Measurements from ENCODE around the gene PAX4.

The PAX4 gene

DNA sequence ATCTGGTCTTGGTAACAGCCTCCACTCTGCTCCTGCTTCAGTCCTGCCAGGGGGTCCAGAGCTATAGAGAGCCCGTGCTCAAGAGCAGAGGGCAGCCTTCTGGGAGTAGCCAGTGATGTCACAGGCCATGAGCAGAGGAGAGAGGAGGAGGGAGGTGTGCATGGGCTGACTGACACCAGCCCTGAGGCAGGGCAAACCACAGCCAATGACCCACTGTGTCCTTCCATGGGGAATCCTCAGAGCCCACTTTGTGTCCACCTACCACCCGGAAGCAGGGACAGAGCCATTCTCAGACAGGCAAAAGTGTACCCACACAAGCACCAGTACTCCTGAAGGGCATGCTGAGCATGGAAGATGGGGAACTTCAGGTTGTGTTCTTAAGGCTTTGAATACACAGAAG lies at the start of gene PAX4:
TSS of gene PAX4 (minus strand) at position 101 of the 400 bp plus-strand sequence. CDS start 2,214 bp downstream, outside the sequence.
- no peak within 1 kb of the TSS for H3K4me3 ChIP-seq (replicated peaks; ENCODE audit: low read depth, low read length)
- TF ChIP-seq, protein P1, sequence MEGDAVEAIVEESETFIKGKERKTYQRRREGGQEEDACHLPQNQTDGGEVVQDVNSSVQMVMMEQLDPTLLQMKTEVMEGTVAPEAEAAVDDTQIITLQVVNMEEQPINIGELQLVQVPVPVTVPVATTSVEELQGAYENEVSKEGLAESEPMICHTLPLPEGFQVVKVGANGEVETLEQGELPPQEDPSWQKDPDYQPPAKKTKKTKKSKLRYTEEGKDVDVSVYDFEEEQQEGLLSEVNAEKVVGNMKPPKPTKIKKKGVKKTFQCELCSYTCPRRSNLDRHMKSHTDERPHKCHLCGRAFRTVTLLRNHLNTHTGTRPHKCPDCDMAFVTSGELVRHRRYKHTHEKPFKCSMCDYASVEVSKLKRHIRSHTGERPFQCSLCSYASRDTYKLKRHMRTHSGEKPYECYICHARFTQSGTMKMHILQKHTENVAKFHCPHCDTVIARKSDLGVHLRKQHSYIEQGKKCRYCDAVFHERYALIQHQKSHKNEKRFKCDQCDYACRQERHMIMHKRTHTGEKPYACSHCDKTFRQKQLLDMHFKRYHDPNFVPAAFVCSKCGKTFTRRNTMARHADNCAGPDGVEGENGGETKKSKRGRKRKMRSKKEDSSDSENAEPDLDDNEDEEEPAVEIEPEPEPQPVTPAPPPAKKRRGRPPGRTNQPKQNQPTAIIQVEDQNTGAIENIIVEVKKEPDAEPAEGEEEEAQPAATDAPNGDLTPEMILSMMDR (IDR thresholded peaks at IDR 0.05; ENCODE audit: low read depth, low read length, missing control alignments) = no peak

DNA sequence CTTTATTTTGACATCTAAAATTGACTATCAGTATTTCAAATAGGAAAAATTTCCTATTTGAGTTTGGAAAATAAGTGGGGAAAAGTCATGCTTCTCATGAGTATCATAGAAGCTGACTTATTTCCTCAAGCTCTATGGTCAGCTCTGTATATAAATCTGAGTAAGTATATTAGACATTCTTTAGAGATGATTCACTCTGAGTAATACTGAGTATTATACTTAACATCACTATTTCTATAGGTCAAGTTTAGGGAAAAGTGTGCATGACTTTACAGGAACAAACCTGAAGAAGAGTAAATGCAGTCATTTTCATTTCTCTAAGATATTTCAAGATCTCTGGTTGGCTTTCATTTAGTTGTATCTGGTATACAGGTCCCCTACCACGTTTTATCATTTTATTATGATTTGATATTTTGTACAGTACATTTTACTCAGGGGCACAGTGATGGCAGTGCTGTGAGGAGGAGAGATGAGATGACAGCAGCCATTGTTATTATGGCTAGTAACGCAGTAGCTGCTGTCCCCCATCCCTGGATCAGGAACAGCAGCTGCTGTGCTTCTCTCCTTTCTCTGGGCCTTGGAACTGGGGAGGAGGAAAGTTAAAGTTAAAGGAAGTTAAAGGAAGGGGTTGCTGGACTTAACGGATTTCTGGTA lies 49.2 kb upstream of the PAX4 start:
- no peak overlapping the region for H3K4me3 ChIP-seq (replicated peaks; ENCODE audit: low read depth, low read length)
- peak; percentile 27 for DNase-seq (ENCODE audit: extremely low read depth, low read depth)
- TF ChIP-seq, protein P1 (IDR thresholded peaks at IDR 0.05; ENCODE audit: low read depth, low read length, missing control alignments) = no peak

More for the DNA sequence above, at the start of gene PAX4:
- DNase-seq (ENCODE audit: extremely low read depth, low read depth) = no peak

DNA sequence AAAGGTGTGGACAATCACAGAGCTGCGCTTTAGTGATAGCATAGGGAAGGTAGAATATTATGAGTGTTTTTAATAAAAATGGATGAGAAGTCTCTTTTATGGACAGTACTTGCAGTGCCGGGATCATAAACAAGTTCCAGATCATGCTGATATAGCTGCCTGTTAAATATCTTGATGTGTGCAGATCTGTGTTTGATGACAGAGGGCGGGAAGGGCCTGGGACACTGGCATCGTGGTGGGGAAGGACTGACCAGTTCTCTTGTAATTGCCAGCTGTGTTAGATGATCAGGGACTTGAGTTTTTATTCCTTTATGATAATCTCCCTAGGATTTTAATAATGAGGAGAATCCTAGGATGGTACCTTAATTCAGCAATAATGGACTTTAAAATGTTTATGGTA lies 48.7 kb upstream of the PAX4 start:
- TF ChIP-seq, protein P1 (IDR thresholded peaks at IDR 0.05; ENCODE audit: low read depth, low read length, missing control alignments) = no peak
- no peak for DNase-seq (ENCODE audit: extremely low read depth, low read depth)
- no peak overlapping the region for H3K4me3 ChIP-seq (replicated peaks; ENCODE audit: low read depth, low read length)

DNA sequence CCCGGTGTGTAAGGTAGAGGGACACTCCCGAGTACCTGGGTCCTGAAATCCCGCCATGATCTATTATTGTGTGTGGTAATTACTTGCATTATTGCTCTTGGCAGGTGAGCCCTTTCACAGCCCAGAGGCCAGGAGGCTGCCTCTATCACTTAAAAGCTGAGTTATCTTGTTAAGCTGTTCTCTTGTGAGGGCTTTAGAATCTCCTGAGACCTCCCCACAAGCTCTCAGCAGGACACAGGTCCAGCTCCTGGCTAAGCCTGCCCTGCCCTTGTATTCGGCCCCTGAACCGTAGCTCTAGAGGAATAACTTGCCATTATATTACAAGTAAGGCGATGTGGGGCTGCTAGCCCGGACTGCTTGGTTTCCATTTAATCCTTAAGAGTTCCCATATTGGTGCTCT lies 48.0 kb upstream of the PAX4 start:
- TF ChIP-seq, protein P1 (IDR thresholded peaks at IDR 0.05; ENCODE audit: low read depth, low read length, missing control alignments) = no peak
- H3K4me3 ChIP-seq (replicated peaks; ENCODE audit: low read depth, low read length) = no peak overlapping the region
- DNase-seq (ENCODE audit: extremely low read depth, low read depth) = no peak

GRCh38 chr7:127658970-127659630 lies 41.2 kb upstream of the PAX4 start:
- H3K4me3 ChIP-seq (replicated peaks; ENCODE audit: low read depth, low read length) = no peak overlapping the region
- TF ChIP-seq, protein P1 (IDR thresholded peaks at IDR 0.05; ENCODE audit: low read depth, low read length, missing control alignments) = no peak
- no peak for DNase-seq (ENCODE audit: extremely low read depth, low read depth)

GRCh38 chr7:127657500-127657899 lies 39.6 kb upstream of the PAX4 start:
- TF ChIP-seq, protein P1 (IDR thresholded peaks at IDR 0.05; ENCODE audit: low read depth, low read length, missing control alignments) = no peak
- H3K4me3 ChIP-seq (replicated peaks; ENCODE audit: low read depth, low read length) = no peak overlapping the region
- no peak for DNase-seq (ENCODE audit: extremely low read depth, low read depth)
